ENCODE measurements around the gene UBE2J1.

Gene UBE2J1

DNA sequence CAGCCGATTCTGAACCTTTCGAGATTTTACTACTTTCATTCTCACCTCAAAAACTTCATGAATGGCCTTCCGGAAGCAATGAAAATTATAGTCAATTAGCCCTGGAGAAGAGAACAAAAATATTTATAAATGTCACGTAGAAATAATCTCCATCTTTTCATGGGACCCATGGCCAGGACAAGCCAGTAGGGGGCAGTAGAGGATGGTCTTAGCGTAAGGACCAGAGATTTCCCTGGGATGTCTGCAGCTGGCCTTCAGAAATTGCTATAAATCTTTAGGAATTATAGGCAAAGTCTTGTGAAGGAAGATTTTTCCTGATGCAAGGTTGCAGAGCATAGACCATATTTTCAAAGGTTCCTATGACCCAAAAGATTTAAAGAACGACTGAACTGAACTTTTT lies 15.6 kb upstream of the UBE2J1 start:
- DNase-seq, result peak in 31 of 56 donors; percentile 7 to 80 (median 28)

DNA sequence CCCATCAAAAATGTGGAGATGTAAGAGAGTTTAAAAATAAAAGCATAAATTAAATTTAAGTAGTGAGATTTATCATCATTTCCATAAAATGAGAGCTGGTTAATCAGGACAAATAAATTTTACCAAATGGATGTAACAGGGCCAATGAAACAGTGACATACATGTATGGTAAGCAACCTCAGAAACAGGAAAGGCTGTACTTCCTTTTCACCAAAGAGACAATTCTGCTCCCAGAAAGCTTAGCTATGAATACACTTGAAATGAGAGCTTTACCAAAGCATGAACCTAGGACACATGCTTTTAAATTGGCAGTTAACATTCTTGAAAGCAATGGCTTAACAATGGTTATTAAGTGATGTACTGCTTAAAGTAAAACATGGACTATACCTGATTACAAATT lies 12.1 kb upstream of the UBE2J1 start:
- no peak for DNase-seq

DNA sequence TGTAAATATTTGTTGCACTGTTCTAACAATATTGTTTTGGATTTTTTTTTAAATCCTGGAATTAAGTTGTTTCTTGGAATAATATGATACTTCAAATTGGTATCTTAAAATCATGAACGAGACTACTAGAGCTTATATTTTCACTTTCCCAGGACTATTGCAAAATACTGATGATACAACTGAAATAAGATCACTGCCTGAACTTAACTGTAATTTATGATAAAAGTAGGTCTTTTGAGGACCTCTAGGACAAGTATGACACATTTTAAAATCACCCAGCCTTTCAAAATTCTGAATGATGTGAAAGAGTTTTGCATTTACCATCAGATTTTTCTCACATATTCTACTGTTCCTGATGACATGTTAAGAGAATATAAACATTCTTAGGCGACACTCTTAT lies 8.6 kb upstream of the UBE2J1 start:
- no peak for DNase-seq

DNA sequence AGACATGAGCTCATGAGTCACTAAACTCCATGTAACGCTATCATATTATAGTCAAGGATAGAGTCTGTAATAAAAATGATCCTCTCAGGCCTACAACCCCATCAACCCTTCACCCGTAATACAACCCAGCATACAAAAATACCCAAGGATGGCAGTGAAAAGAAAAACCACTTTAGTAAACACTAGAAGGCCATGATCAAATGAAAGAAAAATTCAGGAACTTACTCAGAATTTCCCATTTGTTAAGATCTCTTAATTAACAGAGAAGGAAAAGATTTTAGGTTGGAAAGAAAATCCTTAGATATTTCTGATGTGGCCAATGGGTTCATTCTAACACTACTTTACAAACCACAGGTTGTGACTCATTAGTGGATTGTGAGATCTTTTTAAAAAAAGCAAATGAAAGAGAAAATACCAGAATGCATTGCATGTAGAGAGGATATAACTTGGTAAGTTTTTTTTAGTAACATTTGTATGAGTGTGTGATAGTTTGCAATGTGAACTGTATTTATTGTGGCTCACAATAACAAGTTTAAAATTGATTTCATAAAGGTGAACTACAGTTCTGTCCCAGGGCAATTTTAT lies 8.0 kb upstream of the UBE2J1 start:
- no peak for DNase-seq

DNA sequence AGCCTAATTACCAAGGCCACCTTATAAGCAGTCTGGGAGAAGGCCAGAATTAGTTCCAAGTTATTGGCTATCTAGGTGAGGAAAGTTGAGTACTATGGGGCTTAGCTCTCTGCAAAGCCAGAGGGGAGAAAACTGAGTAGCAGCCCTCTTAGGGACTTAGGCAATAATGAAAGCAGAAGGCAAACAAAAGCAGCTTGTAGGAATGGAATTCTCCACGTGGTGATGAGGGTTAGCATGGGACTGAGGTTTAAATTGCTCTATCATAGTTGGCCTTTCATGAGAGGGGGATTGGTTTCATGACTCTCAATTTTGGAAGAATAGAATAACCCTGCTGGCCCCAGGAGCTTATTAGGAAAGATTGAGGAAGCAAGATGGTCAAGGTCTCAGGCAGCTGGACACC lies 7.0 kb upstream of the UBE2J1 start:
- no peak for DNase-seq

DNA sequence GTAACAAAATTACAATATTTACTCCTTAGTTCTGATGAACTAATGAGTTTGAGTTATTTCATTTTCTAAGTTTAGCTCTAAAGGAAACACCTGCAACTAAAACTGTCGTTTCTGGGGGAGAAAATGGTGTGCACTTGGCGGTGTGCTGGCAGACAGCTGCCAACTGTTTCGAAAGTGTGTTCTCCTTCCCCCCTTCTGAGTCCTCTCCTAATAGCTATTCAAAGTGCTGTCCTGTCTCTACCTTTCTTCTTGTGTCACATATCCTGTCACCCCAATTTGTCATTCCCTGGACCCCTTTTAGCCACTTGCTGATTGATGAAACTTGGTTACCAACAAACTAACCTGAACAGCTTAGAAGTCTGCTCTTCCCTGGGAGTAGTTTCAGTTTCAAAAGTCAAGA lies 4.9 kb upstream of the UBE2J1 start:
- DNase-seq, result no peak

DNA sequence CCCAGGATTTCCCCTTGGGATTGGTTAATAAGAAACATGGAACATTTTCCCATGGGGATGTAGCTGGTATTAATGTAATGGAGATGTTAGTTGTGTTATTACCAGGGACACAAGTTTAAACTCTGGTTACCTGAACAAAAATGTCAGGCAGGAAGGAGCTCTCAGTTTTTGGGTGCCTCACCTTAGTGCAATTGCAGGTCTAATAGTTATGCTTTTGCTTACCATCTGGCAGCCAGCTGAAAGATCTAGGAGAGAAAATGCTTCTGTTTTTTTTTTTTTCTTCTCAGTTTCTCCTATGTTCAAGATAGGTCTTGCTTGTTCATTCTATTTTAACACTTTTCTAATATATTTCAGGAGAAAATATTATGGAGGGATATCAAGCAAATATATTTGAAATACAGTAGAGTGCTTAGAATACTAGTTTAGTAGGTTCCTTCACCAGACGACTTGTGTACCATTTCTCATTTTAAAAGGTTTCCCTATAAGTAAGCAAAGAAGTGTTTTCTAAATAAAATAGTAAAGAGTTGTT lies 4.2 kb upstream of the UBE2J1 start:
- no peak for DNase-seq

DNA sequence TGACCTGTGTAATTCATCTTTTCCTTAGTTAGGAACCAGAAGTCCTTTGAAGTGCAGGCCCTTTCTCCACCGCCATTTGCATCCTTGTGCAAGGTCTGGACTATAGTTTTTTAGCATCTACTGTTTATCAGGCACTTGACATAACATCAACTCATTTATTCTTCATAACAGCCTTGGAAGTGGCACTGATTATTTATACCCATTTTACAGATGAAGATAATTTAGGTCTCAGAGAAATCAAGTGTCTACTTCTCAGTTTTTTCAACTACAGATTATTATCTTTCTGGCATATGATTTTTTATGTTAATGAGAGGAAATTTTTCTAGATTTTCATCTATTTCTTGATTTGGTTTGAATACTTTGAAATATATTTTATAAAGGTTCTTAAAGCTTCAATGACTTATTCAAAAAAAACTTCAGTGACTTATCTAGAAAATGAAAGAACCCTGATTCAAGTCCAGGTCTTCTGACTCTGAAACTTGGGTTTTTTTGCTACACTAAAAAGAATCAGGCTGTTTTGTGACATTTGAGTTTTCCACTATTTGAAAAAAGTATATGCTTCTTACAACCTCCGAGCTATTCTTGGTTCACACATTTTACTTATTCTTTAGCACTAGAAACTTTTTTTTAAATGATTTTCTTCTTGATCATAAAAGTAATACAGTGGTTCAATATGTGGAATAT lies 3.1 kb upstream of the UBE2J1 start:
- no peak for DNase-seq

DNA sequence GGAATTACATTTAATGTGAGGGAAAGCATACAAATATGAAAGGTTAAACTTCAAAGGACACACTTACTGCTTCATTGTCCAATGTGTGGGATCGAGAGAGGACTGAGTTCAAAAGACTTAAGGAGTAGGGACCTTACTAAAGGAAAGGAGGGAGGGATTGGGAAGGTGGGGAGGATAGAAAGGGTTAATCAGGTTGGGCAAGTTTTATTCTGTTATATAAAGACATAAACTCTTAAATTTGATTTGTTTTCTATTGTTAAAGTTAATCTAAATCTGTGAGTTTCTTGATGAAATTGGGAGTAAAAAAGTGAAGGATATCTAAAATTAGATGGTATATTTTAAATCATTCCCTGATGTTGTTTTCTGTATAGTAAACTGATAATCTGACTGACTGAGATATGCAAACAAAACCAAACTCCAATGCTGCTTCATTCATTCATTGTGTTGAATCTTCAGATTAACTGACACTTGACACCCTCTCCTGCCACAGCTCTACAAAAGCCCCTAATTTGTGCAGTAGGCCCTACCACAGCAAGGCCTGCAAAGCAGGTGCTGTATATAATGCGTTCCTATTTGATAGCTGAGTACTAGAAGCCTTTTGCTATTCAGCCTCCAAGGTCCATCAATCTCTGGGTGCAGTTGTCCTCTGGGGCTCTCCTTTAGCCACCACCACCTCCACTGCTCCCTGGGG lies 1.3 kb upstream of the UBE2J1 start:
- no peak for DNase-seq

DNA sequence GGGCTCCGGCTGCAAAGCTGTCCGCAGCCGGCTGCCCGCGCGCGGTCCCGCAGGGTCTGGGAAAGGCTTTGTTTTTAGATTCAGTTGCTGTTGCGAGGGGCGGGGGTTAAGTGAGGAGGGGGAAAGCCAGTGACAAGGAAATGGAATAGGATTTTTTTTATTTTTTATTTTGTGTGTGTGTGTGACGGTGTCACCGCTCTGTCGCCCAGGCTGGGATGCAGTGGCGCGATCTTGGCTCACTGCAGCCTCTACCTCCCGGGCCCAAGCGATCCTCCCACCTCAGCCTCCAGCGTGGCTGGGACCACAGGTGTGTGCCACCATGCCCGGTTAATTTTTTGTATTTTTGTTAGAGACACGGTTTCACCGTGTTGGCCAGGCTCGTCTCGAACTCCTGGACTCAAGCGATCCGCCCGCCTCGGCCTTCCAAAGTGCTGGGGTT lies 615 bp upstream of the UBE2J1 start:
- peak in 1 of 56 donors; percentile 30 for DNase-seq

DNA sequence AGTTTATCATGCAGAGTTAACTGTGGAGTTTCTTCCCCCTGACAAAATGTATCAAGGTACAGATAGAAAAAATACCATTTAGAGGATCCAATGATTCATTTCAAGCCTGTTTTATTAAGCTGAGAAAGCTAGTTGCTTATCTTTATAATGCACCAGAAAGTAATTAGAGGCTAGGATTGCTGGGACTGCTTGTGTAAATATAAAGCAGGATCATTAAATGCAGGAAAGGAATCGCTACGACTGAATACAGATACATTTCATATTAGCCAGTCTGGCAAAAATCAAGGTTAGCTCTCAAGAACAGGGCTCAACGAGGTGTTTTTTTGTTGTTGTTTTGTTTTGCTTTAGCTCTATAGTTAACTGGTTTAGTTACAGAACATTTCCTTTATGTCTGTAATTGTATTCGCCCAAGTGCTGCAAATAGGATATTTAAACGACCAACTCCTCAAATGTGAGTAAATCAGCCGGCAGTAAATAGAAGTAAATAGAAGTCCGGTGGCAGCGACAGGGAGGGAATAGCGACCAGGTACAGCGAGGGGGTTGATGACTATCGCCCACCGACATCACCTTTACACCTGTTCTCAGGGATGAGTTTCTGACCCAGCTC lies 748 bp downstream of the UBE2J1 start:
- no peak for DNase-seq

DNA sequence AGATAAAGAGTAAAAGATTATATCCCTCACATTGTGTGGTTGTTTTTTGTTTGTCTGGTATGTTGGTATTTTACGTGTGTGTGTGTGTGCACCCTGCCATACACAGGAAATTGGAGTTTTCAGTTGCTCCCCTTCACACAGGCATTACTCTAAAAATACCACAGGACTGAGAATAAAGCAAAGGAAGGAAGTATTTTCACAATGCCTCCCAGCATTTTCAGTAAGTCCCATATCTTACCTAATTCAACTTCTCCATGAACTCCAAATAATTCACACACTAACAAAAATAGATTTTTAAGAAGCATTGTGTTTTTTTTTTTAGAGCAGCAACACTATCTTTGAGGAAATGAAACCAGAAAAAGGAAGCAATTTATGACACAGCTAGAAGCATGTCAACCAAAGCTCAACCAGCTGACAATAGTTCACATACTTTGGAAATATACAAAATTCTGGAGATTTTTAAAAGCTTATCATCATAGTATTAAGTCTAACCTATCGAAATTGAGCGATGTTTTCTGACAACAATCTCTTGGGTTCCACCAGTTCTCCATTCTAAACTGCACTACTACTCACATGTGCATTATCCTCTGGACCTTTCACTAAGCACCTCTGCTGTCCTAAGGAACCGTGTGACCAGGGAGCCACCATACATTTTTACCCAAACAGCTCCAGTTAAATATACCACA lies 2.1 kb downstream of the UBE2J1 start:
- DNase-seq, result no peak

DNA sequence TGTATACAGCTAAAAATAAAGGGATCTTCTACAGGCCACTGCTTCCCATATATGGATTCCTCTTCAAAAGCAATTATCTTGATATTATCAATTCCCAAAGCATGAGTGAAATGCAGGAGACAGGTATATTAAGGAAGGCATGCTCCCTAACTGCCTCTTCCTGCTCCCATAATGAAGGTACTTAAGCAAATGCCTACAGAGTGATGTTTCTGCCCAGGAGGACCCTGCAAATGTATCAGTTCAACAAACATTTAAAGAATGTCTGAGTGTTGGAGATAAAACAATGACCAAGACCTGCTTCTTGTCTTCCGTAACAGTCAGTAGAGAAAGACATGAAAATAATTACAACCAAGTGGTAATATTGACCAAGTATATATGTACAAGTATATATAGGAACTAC lies 4.2 kb downstream of the UBE2J1 start:
- DNase-seq, result no peak

DNA sequence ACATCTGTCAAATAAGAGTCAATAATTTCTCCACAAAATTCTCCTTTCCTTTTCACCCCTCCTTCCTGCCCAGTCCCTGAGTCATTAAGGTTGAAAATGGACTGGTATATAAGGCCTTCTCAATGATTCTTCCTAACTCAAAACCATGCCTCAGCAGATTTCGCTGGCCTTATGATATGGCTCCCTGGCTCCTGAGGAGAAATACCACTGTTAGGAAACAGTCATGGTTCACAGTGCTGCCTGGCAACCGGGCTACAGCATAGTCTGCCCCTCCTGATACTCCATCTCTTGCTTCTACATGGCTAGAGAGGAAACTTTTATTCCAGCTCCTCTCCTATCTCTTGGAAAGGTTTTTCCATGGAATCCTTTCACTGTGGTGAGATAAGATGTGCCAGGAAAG lies 4.7 kb downstream of the UBE2J1 start:
- no peak for DNase-seq

DNA sequence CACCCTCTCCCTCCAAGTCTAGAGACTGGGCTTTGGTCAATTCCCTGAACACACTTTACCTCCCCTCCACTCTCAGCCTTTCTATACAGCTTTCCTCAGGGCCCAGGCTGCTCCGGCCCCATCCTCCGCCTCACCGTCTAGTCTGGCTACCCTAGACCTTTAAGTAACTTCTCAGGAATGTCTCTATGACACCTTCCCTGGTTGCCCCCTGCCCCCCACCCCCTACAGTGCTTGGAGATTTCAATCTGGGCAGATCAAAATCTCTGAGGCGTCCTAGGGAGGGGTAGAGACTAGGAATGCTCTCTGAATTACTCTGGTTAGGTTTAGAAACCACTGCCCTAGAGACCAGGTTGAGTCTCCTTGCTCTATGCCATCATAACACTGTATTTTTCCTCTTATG lies 6.1 kb downstream of the UBE2J1 start:
- no peak for DNase-seq

DNA sequence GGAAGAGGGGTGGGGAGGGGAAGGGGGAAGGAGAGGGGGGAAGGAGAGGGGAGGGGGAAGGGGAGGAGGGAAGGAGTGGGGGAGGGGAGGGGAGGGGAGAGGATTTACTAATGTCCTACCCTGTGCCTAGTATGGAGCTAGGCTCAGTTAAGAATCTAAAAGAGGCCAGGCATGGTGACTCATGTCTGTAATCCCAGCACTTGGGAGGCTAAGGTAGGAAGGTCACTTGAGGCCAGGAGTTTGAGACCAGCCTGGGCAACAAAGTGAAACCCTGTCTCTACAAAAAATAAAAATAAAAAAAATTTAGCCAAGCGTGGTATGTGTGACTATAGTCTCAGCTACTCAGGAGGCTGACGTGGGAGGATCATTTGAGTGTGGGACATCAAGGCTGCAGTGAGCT lies 13.0 kb downstream of the UBE2J1 start:
- DNase-seq, result no peak

DNA sequence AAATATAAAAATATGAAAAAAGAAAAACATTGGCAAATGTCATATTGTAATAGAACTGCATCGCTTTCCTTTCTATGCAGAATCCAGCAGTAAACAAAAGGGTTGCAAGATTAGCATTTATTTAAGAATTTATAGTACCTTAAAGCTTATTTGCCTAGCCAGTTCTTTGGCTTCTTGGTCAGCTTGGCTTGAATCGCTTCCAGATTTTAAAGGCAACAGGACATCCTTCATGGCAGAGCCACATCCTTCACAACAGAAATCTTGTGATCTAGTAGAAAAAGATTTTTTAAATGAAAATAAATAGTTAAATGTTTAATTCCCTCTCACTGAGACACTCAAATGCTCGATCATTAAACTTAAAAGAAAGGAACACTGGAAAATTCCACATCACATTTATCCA lies 17.4 kb downstream of the UBE2J1 start:
- DNase-seq, result no peak

DNA sequence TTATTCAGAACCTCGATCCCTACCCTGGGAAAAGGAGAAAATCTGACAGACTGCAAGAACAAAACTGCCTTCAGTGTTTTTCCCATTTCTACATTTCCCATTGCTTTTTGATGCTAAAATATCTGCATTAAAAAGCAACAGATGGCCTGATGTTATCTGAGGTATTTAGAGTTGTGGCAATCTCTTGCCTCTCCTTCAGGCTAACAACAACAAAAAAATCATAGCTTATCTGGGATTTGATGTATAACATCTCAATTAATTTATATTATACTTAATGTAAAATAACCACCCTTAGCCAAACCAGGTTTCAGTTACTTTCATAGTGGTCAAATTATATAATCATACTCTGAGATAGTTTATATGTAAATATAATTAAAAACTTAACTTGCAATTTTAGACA lies 21.6 kb downstream of the UBE2J1 start:
- DNase-seq, result no peak

DNA sequence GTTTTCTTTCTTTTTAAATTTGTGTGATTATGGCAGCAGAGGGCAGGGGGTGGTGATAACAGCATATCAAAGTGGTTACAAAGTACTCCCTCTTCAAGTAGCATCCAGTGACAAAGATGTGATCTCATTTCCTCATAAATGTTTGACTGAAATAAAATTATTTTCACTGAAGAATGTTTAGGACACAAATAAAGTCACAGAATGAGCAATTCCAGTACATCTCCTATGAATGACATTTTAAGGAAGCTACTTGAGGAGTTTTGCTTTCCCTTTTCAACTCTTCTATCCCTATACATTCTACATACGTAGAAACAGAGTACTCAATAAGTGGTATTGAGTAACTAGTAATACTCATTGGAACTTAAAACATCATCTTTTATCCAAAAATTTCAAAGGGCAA lies 23.5 kb downstream of the UBE2J1 start:
- DNase-seq, result no peak

DNA sequence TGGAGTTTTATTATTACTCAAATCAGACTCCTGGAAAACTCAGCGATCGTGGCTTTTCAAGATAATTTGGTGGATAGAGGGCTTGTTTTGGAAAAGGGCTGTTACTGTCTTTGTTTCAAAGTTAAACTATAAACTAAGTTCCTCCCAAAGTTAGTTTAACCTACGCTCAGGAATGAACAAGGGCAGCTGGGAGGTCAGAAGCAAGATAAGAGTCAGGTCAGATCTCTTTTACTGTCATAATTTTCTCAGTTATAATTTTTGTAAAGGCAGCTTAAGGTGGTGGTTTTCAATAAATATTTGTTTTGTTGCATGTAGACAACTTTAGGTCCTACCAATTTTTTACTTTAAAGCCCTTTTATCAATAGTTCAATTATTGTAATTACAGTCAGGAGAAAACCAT lies 28.2 kb downstream of the UBE2J1 start:
- no peak for DNase-seq

DNA sequence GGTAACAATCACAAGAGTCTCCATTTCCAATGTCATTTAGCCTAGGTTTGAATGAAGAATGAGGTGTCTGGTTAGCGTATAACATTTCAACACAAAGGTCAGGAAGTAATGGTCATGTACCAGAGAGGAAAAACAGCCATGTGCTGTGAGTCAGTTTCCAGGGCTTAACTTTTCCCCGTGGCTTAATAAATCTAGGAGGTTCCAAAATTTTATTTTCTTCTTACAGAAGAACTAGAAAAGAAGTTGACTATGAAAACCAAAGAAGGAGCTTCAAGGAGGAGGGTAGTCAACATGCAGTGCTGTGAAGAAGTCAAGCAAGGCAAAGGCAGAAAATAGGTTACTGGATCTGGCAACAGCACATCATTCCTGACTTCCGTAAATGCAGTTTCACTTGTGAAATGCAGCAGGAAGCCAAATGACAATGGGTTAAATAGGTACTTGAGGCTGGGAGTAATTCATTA lies 29.0 kb downstream of the UBE2J1 start:
- no peak for DNase-seq

All from amygdala (tissue), 56 donors.